ENCODE data around the gene METTL23.

GRCh38 chr17:76723812-76724211, 2.8 kb upstream of the METTL23 start:
- TF ChIP-seq CTCF (IDR thresholded peaks at IDR 0.05) (no peak), ZFX (IDR thresholded peaks at IDR 0.05; ENCODE audit: borderline replicate concordance) (no peak)
